ENCODE measurements around the gene CD28.
"Not testable (repeated sequence)": the region's sequence is repeated elsewhere in the genome, so short reads cannot be mapped to it uniquely, and the experiment has no call there.

- TF ChIP-seq, protein P1, sequence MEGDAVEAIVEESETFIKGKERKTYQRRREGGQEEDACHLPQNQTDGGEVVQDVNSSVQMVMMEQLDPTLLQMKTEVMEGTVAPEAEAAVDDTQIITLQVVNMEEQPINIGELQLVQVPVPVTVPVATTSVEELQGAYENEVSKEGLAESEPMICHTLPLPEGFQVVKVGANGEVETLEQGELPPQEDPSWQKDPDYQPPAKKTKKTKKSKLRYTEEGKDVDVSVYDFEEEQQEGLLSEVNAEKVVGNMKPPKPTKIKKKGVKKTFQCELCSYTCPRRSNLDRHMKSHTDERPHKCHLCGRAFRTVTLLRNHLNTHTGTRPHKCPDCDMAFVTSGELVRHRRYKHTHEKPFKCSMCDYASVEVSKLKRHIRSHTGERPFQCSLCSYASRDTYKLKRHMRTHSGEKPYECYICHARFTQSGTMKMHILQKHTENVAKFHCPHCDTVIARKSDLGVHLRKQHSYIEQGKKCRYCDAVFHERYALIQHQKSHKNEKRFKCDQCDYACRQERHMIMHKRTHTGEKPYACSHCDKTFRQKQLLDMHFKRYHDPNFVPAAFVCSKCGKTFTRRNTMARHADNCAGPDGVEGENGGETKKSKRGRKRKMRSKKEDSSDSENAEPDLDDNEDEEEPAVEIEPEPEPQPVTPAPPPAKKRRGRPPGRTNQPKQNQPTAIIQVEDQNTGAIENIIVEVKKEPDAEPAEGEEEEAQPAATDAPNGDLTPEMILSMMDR (IDR thresholded peaks at IDR 0.05 in 8 of 11, conservative IDR thresholded peaks at IDR 0.05 in 3 of 11): not testable (repeated sequence)
- not testable (repeated sequence) for TF ChIP-seq POLR2A (IDR thresholded peaks at IDR 0.05)
Observed at GRCh38 chr2:203697763-203698162, 8.7 kb upstream of the CD28 start.

Measured in spleen (tissue), 7 donors.